Fibroblast of lung (primary cell): ENCODE data around the gene ABCA10. TPM values are rescaled to one million over a fixed set of nuclear protein-coding genes. Genes with fewer than 3 reads are reported as not detected.
"Not testable (repeated sequence)": the region's sequence is repeated elsewhere in the genome, so short reads cannot be mapped to it uniquely, and the experiment has no call there.

Experiments used
- DNase-seq, 2 donors: peaks; one replicate each; pipeline versions ENCODE4 v3.0.0 to v3.0.0-alpha.2; 2010; ENCODE audit warnings: low read depth in 2 of 2
- H2AFZ ChIP-seq: 2 replicates; pipeline ENCODE4 v1.5.1; 2012; ENCODE audit warnings: low read length, control low read depth, inconsistent platforms
- H3K27ac ChIP-seq: 2 replicates; pipeline ENCODE4 v1.5.1; 2011; ENCODE audit warnings: low read length, control low read depth; ENCODE audit not compliant: insufficient read depth
- H3K27me3 ChIP-seq: 2 replicates; pipeline ENCODE4 v1.5.1; 2011; ENCODE audit warnings: mild to moderate bottlenecking, low read length; ENCODE audit not compliant: control insufficient read depth, insufficient read depth
- H3K36me3 ChIP-seq: 2 replicates; pipeline ENCODE4 v1.5.1; 2011; ENCODE audit warnings: low read length; ENCODE audit not compliant: control insufficient read depth, insufficient read depth
- H3K4me1 ChIP-seq: 2 replicates; pipeline ENCODE4 v1.5.1; 2011; ENCODE audit warnings: low read length; ENCODE audit not compliant: control insufficient read depth, insufficient read depth; ENCODE audit errors: extremely low read depth
- H3K4me2 ChIP-seq: 2 replicates; pipeline ENCODE4 v1.5.1; 2011; ENCODE audit warnings: low read length, control low read depth; ENCODE audit not compliant: insufficient read depth; ENCODE audit errors: extremely low read depth
- H3K4me3 ChIP-seq, 4 experiments: fragments of 200-600 bp in 1 of 4; sonication (generic) in 1 of 4; replicated peaks in 1 of 4; 2 replicates each; pipeline ENCODE4 v1.5.1; 2011 to 2016; ENCODE audit warnings: low read length in 4 of 4, low read depth in 3 of 4, mild to moderate bottlenecking in 3 of 4, control low read depth in 2 of 4, inconsistent platforms in 1 of 4, mixed read lengths in 1 of 4; ENCODE audit not compliant: insufficient read depth in 1 of 4; ENCODE audit errors: control extremely low read depth in 1 of 4
- H3K79me2 ChIP-seq: 2 replicates; pipeline ENCODE4 v1.5.1; 2012; ENCODE audit warnings: mild to moderate bottlenecking, low read length, inconsistent platforms; ENCODE audit not compliant: control insufficient read depth, insufficient read depth
- H3K9ac ChIP-seq: 2 replicates; pipeline ENCODE4 v1.5.1; 2011; ENCODE audit warnings: mild to moderate bottlenecking, low read length, control low read depth; ENCODE audit not compliant: insufficient read depth
- H3K9me3 ChIP-seq: 2 replicates; pipeline ENCODE4 v1.5.1; 2012; ENCODE audit warnings: low read depth, low read length; ENCODE audit not compliant: control insufficient read depth, insufficient read depth
- H4K20me1 ChIP-seq: 2 replicates; pipeline ENCODE4 v1.5.1; 2011; ENCODE audit warnings: low read length; ENCODE audit not compliant: control insufficient read depth, insufficient read depth; ENCODE audit errors: extremely low read depth
- CTCF ChIP-seq, 2 donors: IDR thresholded peaks in 1 of 2; conservative IDR thresholded peaks in 1 of 2; 1 replicate in 1 of 2; 2 replicates in 1 of 2; pipeline ENCODE4 v1.5.1; 2011 to 2012; ENCODE audit warnings: low read length in 2 of 2, control low read depth in 1 of 2, inconsistent platforms in 1 of 2, low read depth in 1 of 2, mild to moderate bottlenecking in 1 of 2
- EZH2 ChIP-seq: IDR thresholded peaks from 2 replicates; pipeline ENCODE4 v1.5.1; 2012; ENCODE audit warnings: low read length, control low read depth, mild to moderate bottlenecking; ENCODE audit errors: missing control alignments
- polyA plus RNA-seq, 2 donors: library from polyadenylated mRNA; depleted of rRNA in 1 of 2; stranded (reverse) in 1 of 2; unstranded in 1 of 2; fragments of >200 nt; gene quantifications; 2 replicates each; pipeline ENCODE4 v1.2.1, GENCODE V29; 2011 to 2012; ENCODE audit warnings: missing spikeins in 1 of 2
- total RNA-seq: library from RNA; depleted of rRNA; stranded (reverse); fragments of >200 nt; gene quantifications from 2 replicates; pipeline ENCODE4 v1.2.1, GENCODE V29; 2014

ABCA10 gene
- total and polyA plus RNA-seq, 2 donors (not counting 1 experiment from before 2014, with no cell fraction given) = 0.64 to 2.8 TPM

GRCh38 chr17:69208640-69209039 lies 20.0 kb downstream of the ABCA10 start:
- Histone ChIP-seq H3K4me1 (no peaks in the 10 kb centered on the region), H3K27ac (no peak overlapping the region), H3K27me3 (no peaks in the 10 kb centered on the region), H3K9ac (no peak overlapping the region), H3K4me3 (no peak overlapping the region), H2AFZ (no peak overlapping the region), H3K9me3 (no peaks in the 10 kb centered on the region), H3K36me3 (no peaks in the 10 kb centered on the region), H4K20me1 (no peaks in the 10 kb centered on the region), H3K79me2 (no peaks in the 10 kb centered on the region), H3K4me2 (no peak overlapping the region)
- TF ChIP-seq EZH2 = no peak
- TF ChIP-seq CTCF (conservative IDR thresholded peaks at IDR 0.05 in 1 of 2, IDR thresholded peaks at IDR 0.05 in 1 of 2; ENCODE audit: low read depth in 1 of 2, low read length in 2 of 2) = no peak
- no peak for DNase-seq

- Histone ChIP-seq H3K4me3 (no peak overlapping the region), H4K20me1 (no peaks in the 10 kb centered on the region), H2AFZ (no peak overlapping the region), H3K27me3 (no peaks in the 10 kb centered on the region), H3K79me2 (no peaks in the 10 kb centered on the region), H3K4me2 (no peak overlapping the region), H3K27ac (no peak overlapping the region), H3K9ac (no peak overlapping the region), H3K9me3 (no peaks in the 10 kb centered on the region), H3K4me1 (no peaks in the 10 kb centered on the region), H3K36me3 (no peaks in the 10 kb centered on the region)
- no peak for TF ChIP-seq EZH2
- no peak for TF ChIP-seq CTCF (conservative IDR thresholded peaks at IDR 0.05 in 1 of 2, IDR thresholded peaks at IDR 0.05 in 1 of 2; ENCODE audit: low read depth in 1 of 2, low read length in 2 of 2)
- no peak for DNase-seq
These were observed 21.5 kb downstream of the ABCA10 start for GRCh38 chr17:69207151-69207550.

- H3K4me3 ChIP-seq = no peak overlapping the region
- H3K27me3 ChIP-seq = no peaks in the 10 kb centered on the region
- H3K79me2 ChIP-seq = no peaks in the 10 kb centered on the region
- no peak overlapping the region for H3K4me2 ChIP-seq
- H3K9me3 ChIP-seq = no peaks in the 10 kb centered on the region
- H4K20me1 ChIP-seq = no peaks in the 10 kb centered on the region
- no peak overlapping the region for H2AFZ ChIP-seq
- TF ChIP-seq EZH2 (no peak), CTCF (conservative IDR thresholded peaks at IDR 0.05 in 1 of 2, IDR thresholded peaks at IDR 0.05 in 1 of 2; ENCODE audit: low read depth in 1 of 2, low read length in 2 of 2) (no peak)
- H3K4me1 ChIP-seq = no peaks in the 10 kb centered on the region
- no peak overlapping the region for H3K9ac ChIP-seq
- H3K27ac ChIP-seq = no peak overlapping the region
- H3K36me3 ChIP-seq = no peaks in the 10 kb centered on the region
- DNase-seq = no peak
These were observed 30.4 kb downstream of the ABCA10 start for GRCh38 chr17:69198238-69198637.

GRCh38 chr17:69196105-69196653 lies 32.4 kb downstream of the ABCA10 start:
- H3K27me3 ChIP-seq, H3K4me1 ChIP-seq, H3K4me2 ChIP-seq, H3K9ac ChIP-seq, H4K20me1 ChIP-seq, H3K4me3 ChIP-seq, H3K9me3 ChIP-seq, H3K36me3 ChIP-seq, DNase-seq, H3K79me2 ChIP-seq, H3K27ac ChIP-seq, H2AFZ ChIP-seq: not testable (repeated sequence)
